Measurements from ENCODE around the gene TBC1D9.

TBC1D9 gene

DNA sequence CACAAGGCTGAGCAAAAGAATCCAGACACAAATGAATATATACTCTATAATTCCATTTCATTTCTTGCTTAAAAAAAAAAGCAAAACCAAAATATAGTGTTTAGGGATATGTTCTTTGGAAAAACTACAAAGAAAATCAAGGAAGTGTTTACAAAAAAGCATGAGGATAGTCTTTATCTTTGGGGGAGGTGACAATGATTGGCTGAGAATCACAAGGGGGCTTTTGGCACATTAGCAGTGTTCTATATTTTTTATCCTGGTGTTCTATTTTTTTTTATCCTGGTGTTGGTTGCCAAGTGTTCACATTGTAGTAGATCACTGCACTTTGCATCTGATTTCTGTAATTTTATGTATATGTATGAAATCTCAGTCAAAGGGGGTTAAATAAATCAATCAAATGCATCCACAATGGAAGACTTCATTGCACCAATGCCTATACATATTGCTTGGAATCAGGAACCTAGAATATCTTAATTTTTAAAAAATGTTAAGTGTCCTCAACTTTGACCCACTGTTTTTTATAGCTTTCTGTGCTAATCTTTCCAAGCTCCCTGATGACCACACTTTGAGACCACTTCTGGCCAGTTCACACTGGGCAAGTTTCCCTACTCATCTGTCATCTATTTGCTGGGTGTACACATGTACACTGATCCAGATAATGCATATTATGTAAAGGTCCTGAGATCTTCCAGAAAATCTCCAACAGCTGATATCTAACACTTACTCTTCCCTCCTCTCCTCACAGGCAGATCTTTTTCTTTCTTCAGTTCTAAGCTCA, 3.7 kb downstream of the TBC1D9 start:
- DNase-seq: no peak

DNA sequence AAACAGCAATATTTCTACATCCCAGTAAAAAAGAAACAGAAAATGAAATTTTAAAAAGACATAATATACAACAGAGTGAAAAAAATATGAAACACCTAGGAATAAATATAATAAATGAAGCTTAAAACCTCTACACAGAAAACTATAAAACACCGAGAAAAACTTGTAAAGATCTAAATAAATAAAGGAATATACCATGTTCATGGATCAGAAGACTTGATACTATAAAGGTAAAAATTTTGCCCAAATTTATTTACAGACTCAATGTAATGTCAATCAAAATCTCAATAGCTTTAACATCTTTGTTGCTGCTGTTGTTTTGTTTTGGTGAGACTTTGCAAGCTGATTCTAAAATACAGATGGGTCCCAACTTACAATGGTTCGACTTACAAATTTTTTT, 5.7 kb downstream of the TBC1D9 start:
- no peak for DNase-seq

DNA sequence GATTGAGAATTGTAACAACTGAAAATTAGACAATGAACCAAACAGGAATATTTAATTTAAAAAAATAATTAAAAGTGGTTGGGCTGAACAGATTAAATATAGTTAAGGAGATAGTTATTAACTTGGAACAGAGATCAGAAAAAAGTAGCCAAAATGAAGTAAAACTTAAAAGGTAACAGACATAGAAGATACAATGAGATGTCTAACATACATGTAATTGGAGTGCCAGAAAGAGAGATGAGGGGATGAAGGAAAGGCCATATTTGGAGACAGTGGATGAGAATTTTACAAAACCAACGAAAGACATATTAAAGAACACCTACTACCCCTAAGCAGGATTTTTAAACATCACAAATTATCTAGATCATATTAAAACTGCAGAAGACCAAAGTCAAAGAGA, 8.0 kb downstream of the TBC1D9 start:
- DNase-seq: no peak

DNA sequence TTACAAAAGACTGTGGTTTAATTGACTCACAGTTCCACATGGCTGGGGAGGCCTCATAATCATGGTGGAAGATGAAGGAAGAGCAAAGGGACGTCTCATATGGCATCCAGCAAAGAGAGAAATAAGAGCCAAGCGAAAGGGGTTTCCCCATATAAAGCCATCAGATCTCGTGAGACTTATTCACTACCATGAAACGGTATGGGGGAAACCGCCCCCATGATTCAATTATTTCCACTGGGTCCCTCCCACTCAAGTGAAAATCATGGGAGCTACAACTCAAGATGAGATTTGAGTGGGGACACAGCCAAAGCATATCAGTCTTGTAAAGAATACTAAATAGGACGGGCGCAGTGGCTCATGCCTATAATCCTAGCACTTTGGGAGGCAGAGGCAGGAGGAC, 9.6 kb downstream of the TBC1D9 start:
- peak; percentile 72 for DNase-seq

DNA sequence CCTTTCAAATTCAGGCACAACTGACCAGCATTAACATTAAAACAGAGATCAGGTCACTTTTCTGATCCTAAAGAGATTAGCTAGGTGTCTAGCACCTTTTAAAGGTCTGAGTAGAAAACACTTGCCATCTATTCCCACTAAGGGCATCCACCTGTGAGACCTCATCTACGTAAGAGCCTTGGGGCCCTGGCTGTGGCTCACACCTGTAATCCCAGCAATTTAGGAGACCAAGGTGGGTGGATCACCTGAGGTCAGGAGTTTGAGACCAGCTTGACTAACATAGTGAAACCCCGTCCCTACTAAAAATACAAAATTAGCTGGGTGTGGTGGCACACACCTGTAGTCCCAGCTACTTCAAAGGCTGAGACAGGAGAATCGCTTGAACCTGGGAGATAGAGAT, 11.8 kb downstream of the TBC1D9 start:
- no peak for DNase-seq

DNA sequence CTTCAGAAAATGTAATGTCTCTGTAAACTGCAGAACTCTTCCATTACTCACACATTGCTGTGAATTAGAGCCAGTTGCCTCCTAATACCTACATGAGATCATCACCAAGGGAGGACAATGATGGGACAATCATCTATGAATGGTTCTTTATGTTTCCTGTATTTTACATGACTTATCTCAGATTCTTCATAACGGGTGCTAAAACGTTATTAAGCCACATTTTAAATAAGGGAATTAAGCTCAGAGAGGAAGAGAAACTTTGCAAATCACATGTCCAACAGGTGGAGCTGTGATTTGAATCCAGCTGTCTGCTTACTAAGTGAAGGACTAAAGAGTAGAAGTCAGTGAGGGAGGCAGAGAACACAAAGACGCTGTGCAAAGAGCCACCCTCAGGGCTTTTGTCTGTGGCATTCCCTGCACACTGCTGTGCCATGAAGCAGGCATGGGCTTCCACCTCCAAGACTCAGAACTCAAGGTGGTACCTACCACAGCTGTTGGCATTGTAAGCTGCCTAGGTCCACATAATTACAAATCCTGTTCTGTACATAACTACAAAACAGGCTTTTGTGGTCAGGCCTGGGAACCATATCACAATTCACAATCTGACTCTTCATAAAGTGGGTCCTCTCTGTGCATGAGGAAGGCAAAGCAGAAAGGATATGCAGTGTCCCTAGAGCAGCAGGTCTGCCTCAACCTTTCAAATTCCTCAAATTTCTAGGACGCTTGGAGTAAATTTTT, 12.8 kb downstream of the TBC1D9 start:
- peak; percentile 69 for DNase-seq

DNA sequence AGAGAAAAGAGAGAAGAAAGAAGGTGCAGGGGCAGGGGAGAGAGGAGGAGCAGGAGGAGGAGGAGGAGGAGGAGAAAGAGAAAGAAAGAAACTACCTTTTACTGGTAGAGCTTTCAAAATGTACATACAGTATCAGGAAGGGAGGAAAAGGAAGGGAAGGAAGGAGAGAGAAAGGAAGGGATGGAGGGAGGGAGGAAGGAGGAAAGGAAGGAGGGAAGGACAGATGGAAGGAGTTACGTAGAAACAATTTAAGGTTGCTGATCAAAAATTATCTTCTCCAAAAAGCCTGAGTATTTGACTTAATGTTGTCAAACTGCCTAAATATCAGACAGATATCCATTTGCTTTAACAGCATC, 13.4 kb downstream of the TBC1D9 start:
- no peak for DNase-seq

DNA sequence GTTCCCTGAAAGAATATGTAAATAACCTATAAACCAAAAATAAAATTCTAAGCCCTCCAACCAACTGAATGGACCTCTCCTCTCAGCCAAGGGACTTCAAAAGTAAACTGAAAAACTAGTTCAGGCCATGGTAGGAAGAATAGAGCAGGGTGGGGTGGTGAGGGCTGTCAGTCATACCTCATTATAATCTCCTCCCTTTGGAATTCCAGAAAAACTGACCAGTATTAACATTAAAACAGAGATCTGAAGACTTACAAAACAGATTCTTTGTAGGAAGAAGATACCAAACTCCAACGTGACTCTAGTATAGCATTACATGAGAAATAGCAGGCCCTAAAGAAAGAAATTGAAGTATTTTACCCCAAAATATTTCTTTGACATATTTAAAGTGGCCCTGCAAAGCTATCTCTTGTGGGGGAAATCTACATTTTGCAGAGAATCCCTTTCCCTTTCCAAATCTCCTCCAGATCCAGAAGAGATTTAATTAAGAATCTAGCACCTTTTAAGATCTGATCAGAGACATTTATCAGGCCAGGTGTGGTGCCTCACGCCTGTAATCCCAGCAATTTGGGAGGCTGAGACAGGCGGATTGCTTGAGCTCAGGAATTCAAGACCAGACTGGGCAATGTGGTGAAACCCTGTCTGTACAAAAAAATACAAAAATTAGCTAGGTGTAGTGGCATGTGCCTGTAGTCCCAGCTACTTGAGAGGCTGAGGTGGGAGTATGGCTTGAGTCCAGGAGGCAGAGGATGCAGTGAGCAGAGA, 15.1 kb downstream of the TBC1D9 start:
- no peak for DNase-seq

DNA sequence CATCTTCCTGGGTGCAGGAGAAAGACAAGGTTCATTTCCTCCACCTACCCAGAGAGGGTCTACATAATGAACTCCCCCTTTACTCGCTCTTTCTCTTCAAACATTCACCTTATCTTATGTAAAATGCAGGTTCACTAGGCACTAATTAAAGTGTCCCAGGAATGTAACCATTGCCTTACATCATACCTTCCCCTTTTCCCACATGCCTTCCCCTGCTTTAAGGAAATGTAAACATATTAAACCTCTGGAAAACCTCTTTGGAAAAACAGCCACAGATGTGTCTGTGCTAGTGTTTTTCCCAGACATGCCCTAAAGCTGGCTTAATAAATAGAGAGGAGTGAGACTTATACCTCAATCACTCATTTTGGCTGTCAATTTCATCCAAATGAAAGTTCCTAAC, 15.8 kb downstream of the TBC1D9 start:
- DNase-seq: no peak

DNA sequence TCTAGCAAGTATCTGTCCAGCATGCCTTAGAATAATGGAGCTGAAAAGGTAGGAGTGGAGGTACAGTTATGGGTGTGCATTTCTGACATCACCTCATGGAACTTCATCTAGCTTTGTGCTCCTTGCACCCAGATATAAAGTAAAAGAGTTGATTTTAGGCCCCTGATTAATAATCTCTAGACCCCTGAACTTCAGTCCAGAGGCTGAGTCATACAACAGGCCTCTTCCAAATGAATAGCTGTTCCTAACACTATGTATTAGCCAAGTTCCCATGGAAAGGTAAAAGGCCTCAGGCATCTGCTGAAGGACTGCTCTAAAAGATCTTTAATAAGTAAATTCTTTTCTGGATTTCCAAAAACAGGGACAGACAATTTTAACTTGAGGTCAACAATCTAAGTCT, 16.2 kb downstream of the TBC1D9 start:
- DNase-seq: no peak

DNA sequence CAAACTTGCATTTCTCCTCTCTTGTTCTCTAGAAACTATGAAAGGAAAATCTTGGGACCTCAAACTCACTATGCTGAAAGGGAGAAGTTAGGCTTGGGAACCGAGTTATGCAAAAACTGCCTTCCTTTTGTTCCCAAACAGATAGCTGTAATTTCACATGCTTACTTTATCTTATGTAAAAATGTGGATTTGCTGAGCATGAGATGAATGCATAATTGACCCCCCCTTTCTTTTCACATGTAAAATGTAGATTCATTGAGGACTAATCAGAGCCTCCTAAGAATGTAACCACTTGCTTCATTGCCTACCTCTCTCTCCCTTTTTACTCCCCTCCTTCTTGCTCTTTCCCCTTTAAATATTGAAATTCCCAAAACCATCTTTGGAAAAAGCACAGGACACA, 18.0 kb downstream of the TBC1D9 start:
- peak; percentile 89 for DNase-seq

DNA sequence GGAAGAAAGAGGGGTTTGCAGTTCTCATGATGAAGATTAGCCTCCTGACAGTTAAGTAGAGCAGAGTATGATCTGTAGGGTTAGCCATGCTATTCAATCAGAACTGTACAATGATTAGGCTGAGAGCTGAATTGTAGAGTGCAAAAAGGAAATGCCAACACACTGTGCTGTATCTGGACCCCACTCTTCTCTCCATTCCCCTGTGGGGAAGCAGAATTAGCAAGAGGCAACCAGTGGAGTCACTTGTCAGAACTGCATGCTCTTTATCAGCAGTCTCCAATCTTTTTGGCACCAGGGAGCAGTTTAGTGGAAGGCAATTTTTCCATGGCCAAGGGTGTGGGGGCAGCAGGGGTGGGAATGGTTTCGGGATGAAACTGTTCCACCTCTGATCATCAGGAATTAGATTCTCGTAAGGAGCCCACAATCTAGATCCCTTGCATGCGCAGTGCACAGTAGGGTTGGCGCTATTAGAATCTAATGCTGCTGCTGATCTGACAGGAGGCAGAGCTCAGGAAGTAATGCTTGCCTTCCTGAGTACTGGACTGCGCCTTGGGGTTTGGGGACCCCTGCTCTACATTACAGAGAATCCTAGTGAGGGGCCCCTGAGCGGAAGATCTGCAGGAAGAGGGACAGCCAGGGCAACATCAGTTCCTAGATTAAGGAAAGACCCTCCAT, 19.4 kb downstream of the TBC1D9 start:
- no peak for DNase-seq

DNA sequence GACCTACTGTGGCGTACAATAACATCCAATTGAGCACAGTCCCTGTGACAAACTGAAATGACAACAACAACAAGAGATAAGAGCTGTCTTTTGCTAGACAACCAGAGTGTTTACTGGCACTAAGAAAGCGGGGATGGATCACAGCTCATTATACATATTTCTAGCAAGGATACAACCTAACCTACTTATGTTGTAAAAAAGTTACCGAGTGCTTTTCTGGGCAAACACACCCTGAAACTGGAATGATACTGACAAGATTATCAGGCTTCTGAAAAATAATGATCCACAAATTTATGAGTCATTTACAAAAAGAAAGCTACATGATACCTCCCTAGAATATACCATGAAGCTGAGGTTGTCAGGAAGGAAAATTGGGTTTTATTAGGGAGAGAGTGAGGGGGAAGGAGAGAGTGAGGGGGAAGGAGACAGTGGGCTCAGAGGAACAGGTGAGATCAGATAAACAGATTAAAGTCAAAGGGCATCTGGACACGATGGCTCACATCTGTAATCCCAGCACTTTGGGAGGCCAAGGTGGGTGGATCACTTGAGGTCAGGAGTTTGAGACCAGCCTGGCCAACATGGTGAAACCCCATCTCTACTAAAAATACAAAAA, 20.3 kb downstream of the TBC1D9 start:
- DNase-seq: no peak

DNA sequence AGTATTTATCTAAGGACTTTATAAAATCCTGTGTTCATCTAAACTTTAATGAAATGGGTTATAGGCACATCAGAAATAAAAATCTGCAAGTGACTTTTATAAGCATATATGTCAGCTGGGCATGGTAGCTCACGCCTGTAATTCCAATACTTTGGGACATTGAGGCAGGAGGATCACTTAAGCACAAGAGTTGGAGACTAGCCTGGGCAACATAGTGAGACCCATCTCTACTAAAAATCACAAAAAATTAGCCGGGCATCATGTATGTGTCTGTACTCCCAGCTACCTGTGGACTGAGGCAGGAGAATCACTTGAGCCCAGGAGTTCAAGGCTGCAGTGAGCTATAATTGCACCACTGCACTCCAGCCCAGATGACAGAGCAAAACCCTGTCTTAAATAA, 20.9 kb downstream of the TBC1D9 start:
- no peak for DNase-seq

DNA sequence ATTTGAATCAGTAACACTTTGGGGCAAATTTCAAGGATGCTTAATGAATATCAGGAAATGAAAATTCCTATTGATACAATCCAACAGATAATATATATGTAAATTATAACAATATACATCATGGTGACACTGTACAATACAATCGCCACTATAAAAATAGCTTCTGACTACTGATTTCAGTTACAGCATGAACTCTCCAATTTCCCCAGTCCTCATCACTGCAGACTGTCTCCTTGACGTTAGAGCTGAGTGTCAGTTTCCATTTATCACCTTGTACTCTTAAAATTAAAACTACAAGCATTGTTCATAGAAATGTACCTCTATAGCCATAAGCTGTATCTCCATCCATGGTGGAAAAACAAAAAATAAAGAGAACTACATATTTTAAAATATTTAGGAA, 23.4 kb downstream of the TBC1D9 start:
- no peak for DNase-seq

DNA sequence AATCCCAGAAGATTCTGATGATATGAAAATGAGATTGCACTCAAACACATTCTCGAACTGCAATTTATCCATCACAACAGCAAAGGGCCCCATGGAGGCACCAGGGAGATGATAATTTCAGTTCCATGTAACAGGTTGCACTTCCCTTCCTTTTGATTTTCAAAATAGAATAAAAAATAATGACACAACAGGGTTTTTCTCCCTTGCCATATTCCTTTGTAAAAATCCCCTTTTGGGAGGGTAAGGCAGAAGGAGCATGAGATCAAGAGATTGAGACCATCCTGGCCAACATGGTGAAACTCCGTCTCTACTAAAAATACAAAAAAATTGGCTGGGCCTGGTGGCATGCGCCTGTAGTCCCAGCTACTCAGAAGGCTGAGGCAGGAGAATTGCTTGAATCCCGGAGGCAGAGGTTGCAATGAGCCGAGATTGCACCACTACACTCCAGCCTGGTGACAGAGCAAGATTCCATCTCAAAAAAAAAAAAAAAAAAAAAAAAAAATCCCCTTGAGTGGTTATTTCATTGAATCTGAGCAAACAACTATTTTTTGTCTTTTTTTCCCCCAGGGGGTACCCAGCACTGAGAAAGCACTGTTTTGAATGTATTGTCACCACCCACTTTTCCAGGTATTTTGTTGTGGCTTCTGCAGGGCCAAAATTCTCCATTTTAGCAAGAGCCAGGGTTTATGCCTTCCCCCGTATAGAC, 26.7 kb downstream of the TBC1D9 start:
- peak; percentile 84 for DNase-seq

DNA sequence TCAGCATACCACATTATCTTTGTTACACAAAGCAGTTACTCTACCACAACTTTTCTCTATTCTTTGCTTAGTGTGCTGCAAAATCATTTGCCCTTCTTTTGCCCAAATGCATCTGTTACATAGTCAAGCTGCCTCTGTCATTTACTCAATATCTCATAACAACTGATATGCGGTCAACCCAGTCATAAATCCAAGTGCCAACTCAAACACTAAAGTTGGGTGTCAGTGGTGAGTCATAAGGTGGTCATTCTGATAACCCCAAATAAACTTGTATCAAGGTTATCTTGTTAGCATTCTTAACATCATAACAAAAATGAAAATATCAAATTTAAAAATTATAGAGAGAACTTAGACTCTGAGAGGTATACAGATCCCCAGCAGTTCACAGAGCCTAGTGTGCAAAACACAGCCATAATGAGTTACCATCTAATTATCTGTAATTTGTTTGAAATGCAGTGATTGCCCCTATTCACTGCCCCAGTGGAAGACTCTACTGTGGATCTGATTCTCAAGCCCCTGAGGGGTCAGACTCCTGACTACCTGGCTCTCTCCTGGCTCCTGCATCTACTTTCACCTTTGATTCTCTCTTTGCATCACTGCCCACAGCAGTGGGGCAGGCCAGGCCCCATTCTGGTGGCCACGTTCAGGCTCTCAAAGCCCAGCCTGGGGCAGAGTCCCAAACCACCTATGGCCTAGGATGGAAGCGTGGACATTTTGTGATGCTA, 29.2 kb downstream of the TBC1D9 start:
- DNase-seq: no peak

DNA sequence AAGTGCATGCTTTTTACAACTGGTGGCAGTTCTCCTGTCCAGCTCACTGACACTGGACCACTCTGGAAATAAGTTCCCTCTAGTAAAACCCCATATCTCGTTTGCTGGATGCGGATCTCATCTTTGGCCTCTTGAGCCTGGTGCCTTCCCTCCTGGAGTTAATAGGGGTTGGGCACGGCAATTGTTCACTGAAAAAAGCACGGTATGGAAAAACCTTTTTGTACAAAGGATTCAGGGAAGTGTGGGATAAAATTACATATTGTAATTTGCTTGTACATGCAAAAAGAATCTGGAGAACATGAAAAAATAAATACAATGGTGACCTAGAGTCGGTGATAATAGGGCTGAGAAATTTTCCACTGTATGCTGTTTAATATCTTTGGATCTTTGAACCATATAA, 30.6 kb downstream of the TBC1D9 start:
- DNase-seq: no peak

DNA sequence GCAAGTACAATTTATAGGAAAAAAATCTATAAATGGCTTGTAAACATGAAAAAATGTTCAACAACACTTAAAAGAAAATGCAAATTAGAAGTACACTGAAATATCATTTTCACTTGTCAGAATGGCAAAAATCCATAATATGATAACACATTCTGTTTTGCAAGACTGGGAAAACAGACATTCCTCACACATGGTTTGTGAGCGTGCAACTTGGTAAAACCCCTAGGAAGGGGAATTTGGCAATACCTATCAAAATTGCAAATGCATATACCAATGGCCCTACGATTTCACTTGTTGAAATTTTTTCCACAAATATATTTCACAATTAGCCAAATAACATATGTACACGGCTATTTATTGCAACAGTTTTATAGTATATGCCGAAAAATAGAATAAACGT, 31.4 kb downstream of the TBC1D9 start:
- DNase-seq: peak; percentile 97

DNA sequence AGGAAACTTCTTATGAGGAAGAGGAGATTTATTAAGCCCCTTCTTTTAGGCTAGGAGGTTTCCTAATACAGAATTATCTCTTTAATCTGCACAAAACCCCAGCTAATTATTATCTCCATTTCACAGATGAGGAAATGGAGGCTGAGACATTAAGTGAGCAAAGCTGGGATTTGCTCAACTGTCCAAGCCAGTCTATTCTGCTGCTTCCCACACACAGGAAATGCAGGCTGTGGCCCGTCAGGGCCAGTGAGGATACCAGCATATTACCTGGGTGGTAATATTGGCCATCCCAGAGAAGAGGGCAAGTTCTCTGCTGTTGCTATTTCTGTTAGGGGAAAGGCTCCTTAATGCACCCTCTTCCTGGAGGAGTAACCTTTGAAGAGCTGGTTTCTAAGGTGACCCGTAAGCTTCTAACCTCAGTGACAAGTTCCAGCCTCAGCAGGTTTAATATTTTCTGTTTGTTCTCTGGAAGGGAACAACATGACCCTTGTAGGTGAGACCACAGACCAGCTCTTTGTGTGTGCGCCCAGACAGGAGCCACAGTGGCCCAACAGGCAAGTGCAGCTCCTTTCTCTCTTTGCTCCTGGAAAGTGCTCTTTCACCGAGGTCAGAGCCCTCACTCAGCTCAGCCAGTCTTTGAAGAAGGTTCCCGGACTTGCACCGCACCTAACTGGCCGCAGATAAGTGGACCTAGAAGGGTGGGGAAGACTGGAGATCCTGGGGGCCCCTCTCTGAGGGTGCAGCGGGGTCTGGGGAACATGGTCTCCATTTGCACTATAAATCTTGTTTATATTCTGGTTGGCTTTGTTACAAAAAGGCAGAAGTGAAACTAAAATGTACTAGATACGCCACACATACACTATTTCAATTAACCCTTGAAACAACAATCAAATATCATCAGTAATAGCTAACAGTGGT, 35.5 kb downstream of the TBC1D9 start:
- DNase-seq: peak; percentile 68

Measured in inflammatory macrophage treated with lipopolysaccharide for 4 hours (primary cell).